NB4 (cell line): Measurements from ENCODE around the gene PKIG.

Experiments
- DNase-seq: peaks from one replicate; pipeline ENCODE4 v3.0.0; 2010; ENCODE audit warnings: low read depth
- H3K4me3 ChIP-seq: one replicate; pipeline ENCODE4 v1.5.1; 2011; ENCODE audit warnings: mild to moderate bottlenecking, low read depth, low read length, moderate library complexity
- MYC ChIP-seq: IDR thresholded peaks from 2 replicates; pipeline ENCODE4 v1.6.1; 2011; ENCODE audit warnings: low read depth, low read length
- POLR2A ChIP-seq: IDR thresholded peaks from 2 replicates; pipeline ENCODE4 v1.6.1; 2011; ENCODE audit warnings: mild to moderate bottlenecking; ENCODE audit not compliant: insufficient read length; ENCODE audit errors: extremely low read depth
- TF ChIP-seq, protein P1 (sequence below): IDR thresholded peaks from one replicate; pipeline ENCODE4 v1.5.1; 2012; ENCODE audit warnings: low read depth, low read length
- TF ChIP-seq, protein P2 (sequence below): IDR thresholded peaks from 2 replicates; pipeline ENCODE4 v1.6.1; 2011; ENCODE audit warnings: low read depth, low read length

Gene PKIG

DNA sequence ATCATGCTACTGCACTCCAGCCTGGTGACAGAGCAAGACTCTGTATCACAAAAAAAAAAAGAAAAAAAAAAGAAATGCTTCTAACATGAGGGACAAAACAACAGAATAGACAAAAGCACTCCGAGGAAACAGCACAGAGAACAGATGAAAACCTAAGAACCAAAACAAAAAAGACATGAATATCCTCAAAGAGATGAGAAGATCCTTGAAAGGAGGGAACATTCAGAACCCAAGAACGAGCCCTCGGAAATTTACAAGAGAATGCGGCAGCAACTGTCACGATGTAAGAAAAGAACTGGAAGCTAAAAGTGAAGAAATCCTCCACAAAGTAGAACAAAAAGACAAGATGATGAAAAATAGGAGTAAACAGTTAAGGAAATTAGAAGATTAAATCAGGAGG, 47.9 kb downstream of the PKIG start:
- no peak for DNase-seq
- no peak overlapping the region for H3K4me3 ChIP-seq
- TF ChIP-seq, protein P1, sequence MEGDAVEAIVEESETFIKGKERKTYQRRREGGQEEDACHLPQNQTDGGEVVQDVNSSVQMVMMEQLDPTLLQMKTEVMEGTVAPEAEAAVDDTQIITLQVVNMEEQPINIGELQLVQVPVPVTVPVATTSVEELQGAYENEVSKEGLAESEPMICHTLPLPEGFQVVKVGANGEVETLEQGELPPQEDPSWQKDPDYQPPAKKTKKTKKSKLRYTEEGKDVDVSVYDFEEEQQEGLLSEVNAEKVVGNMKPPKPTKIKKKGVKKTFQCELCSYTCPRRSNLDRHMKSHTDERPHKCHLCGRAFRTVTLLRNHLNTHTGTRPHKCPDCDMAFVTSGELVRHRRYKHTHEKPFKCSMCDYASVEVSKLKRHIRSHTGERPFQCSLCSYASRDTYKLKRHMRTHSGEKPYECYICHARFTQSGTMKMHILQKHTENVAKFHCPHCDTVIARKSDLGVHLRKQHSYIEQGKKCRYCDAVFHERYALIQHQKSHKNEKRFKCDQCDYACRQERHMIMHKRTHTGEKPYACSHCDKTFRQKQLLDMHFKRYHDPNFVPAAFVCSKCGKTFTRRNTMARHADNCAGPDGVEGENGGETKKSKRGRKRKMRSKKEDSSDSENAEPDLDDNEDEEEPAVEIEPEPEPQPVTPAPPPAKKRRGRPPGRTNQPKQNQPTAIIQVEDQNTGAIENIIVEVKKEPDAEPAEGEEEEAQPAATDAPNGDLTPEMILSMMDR: no peak
- TF ChIP-seq MYC: no peak
- TF ChIP-seq, protein P2, sequence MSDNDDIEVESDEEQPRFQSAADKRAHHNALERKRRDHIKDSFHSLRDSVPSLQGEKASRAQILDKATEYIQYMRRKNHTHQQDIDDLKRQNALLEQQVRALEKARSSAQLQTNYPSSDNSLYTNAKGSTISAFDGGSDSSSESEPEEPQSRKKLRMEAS: no peak
- TF ChIP-seq POLR2A: no peak

DNA sequence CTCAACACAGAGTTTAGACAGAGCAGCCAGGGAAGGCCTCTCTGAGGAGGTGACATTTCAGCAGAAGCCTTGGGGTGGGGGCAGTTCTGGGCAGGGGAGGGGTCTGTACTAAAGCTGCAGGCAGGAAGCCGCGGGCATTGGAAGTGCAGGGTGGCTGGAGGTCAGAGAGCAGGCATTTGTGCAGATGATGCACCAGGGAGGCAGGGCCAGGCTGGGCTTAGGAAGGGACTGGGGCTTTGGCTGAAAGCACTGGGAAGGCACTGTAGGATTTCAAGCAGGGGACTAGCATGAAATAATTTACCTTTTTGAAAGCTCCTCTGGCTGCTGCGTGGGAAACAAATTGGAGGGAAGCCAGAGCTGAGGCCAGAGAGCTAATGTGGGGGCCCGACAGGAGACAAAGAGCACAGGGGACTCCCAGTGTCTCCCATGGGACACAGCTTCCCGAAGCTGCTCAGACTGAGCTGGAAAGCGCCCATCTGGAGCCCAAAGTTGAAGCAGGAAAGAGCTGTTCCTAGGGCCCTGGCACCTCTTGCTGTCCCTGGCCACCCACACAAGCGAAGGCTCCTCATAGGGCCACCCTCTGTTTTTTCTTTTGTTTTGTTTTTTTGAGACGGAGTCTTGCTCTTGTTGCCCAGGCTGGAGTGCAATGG, 49.8 kb downstream of the PKIG start:
- DNase-seq: no peak
- TF ChIP-seq, protein P1: no peak
- TF ChIP-seq MYC (no peak), POLR2A (no peak)
- TF ChIP-seq, protein P2: no peak
- H3K4me3 ChIP-seq: no peak overlapping the region

DNA sequence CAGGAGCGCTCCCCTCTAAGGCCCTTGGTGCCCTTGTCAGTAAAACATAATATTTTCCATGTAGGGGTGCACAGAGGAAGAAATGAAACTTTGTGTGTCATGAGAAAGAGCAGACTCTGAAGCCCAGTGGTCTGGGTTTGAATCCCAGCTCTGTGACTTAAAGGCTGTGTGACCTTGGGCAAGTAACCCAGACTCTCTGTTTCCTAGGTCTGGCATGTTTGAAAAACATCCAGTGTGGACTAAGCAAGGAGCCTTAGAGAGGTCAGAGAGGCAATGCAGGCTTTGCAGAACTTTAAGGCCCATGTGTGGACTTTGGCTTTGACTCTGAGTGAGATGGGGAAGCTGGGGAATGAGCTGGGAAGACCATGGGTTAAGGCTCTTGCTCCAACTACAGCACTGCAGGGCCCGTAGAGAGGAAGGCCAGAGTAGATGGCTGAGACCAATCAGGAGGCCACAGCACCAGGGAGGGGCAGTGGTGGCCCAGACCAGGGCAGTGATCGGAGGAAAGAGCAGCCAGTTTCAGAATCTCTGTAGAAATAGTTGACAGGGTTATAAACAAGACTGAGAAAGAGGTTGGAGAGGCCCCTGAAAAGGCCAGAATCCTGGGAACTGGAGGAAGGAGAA, 50.9 kb downstream of the PKIG start:
- no peak for DNase-seq
- no peak overlapping the region for H3K4me3 ChIP-seq
- TF ChIP-seq, protein P1: no peak
- TF ChIP-seq POLR2A: no peak
- TF ChIP-seq MYC: no peak
- TF ChIP-seq, protein P2: no peak

DNA sequence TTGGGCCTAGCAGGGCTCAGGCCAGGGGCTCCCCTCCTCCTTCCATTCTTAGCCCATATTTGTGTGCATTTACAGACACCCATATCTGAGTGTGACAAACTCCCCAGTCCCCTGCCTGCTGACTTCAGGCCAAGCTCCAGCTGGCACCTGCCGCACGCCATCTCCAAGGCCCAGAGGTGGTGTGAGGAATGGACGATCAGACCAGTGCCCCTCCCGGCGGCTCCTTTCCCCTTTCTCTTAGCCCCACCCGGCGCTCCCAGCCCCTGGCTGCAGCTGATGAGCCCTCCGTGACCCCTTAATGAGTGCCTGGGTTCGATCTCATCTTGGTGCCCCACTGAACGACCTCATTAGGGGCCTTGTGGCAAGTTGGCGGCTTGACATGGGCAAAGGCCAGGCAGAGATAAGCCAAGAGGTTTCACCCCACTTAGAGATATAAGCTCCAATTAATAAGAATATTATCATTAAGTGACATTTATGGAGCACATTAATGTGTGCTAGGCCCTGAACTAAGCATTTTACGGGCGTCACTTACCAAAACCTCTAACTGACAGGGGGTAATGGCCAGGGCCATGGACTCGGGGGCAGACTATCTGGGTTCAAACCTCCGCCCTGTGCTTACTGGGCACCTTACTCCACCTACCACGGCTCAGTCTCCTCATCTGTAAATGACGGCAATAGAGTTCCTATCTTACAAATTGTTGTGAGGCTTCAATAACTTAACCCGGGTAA, 51.7 kb downstream of the PKIG start:
- no peak for DNase-seq
- no peak overlapping the region for H3K4me3 ChIP-seq

DNA sequence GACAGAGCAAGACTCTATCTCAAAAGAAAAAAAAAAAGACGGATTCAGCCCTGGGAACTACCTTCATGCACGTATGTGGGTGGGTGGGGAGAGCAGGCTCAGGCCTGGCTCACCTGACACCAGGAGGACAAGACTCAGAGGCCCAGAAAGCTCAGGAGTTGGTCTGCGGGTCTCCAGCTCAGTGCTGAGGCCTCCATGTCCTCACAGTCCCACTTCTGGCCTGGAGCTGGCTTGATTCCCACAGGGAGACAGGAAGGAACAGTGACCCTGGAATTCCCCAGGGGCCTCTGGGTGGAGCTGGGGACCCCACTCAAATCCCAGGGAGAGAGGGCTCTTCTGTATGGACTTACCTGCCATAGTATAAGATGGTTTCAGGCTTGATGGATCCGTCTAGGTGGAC, 53.5 kb downstream of the PKIG start:
- no peak for DNase-seq
- TF ChIP-seq, protein P1: no peak
- TF ChIP-seq, protein P2: no peak
- TF ChIP-seq MYC (no peak), POLR2A (no peak)

More for the DNA sequence above, 51.7 kb downstream of the PKIG start:
- TF ChIP-seq, protein P1: no peak
- TF ChIP-seq MYC: no peak
- TF ChIP-seq, protein P2: no peak

More for the DNA sequence above, 53.5 kb downstream of the PKIG start:
- H3K4me3 ChIP-seq: no peak overlapping the region
